Fibroblast of lung (primary cell): ENCODE measurements around the gene PPM1G.

Experiments
- CTCF ChIP-seq, 2 donors: IDR thresholded peaks in 1 of 2; conservative IDR thresholded peaks in 1 of 2; 1 replicate in 1 of 2; 2 replicates in 1 of 2; pipeline ENCODE4 v1.5.1; 2011 to 2012; ENCODE audit warnings: low read length in 2 of 2, control low read depth in 1 of 2, inconsistent platforms in 1 of 2, low read depth in 1 of 2, mild to moderate bottlenecking in 1 of 2
- EZH2 ChIP-seq: IDR thresholded peaks from 2 replicates; pipeline ENCODE4 v1.5.1; 2012; ENCODE audit warnings: low read length, control low read depth, mild to moderate bottlenecking; ENCODE audit errors: missing control alignments

GRCh38 chr2:27356056-27356381, 53.4 kb downstream of the PPM1G start:
- no peak for TF ChIP-seq EZH2
- no peak for TF ChIP-seq CTCF (conservative IDR thresholded peaks at IDR 0.05 in 1 of 2, IDR thresholded peaks at IDR 0.05 in 1 of 2; ENCODE audit: low read depth in 1 of 2, low read length in 2 of 2)
